Urinary bladder (tissue), 4 donors: Measurements from ENCODE around the gene MOCOS. TPM values are rescaled to one million over a fixed set of nuclear protein-coding genes. Genes with fewer than 3 reads are reported as not detected.

Experiments
- DNase-seq: peaks from one replicate; pipeline ENCODE4 v3.0.0-alpha.2; 2015; ENCODE audit errors: extremely low spot score
- H3K27ac ChIP-seq: one replicate; pipeline ENCODE4 v1.5.1; 2013; ENCODE audit warnings: low read depth, mild to moderate bottlenecking, moderate library complexity
- H3K36me3 ChIP-seq: one replicate; pipeline ENCODE4 v1.6.1; 2013; ENCODE audit warnings: mild to moderate bottlenecking, moderate library complexity; ENCODE audit not compliant: insufficient read depth
- H3K4me1 ChIP-seq: one replicate; pipeline ENCODE4 v1.6.1; 2013; ENCODE audit warnings: mild to moderate bottlenecking, moderate library complexity; ENCODE audit not compliant: insufficient read depth
- H3K4me3 ChIP-seq: one replicate; pipeline ENCODE4 v1.5.1; 2013; ENCODE audit warnings: low read depth, low read length
- WGBS: extraction: QIAGEN DNeasy Blood & Tissue Kit; methylation state at CpG from one replicate; pipeline ENCODE4 v1.1.7; 2013; 5-methylcytosine and 5-hydroxymethylcytosine counted together
- polyA plus RNA-seq: library from polyadenylated mRNA; stranded (reverse); fragments of 200-250 nt; gene quantifications from one replicate; pipeline ENCODE4 v1.2.3, GENCODE V29; 2013
- total RNA-seq: library from RNA; depleted of rRNA; stranded (reverse); fragments of >200 nt; gene quantifications from one replicate; pipeline ENCODE4 v1.2.3, GENCODE V29; 2014
- donor health status: healthy with polysubstance abuse.
- donor health status: healthy.

MOCOS gene
- total and polyA plus RNA-seq, 2 donors, result 0.95 to 2.1 TPM

DNA sequence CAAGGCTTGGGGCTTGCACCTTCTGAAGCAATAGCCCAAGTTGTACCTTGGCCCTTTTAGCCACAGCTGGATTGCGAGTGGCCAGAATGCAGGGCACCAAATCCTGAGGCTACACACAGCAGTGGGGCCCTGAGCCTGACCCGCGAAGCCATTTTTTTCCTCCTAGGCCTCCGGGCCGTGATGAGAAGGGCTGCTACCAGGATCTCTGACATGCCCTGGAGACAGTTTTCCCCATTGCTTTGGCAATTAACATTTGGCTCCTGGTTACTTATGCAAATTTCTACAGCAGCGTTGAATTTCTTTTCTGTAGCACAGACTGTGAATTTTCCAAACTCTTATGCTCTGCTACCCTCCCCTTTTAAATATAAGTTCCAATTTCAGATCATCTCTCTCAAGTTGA is 54.5 kb downstream of the MOCOS start:
- no peak for DNase-seq
- WGBS, result 95% methylated on average over 6 of the region's 6 CpGs
- no peaks in the 10 kb centered on the region for H3K36me3 ChIP-seq
- H3K27ac ChIP-seq, result no peak overlapping the region
- H3K4me3 ChIP-seq, result no peak overlapping the region
- no peaks in the 10 kb centered on the region for H3K4me1 ChIP-seq

DNA sequence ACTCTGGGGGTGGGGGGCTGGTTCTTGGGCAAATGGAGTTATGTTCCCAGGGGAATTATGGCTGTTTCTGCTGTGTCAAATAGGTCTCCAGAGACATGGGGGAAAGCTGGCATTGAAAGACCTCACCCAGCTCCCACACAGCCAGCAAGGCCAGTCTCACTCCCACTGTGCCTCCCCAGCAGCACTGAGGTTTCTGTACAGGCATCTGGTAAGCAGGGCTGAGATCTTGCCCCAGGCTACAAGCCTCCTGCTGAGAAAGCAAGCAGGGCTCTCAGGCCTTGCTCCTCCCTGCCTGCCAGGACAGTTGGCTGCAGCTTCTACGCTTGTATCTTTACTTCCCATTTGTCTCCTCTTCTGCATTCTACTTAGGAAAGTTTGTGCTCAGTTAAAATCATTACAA is 59.7 kb downstream of the MOCOS start:
- no peak for DNase-seq
- 93% methylated on average over 1 of the region's 1 CpG for WGBS
- no peak overlapping the region for H3K4me3 ChIP-seq
- H3K27ac ChIP-seq, result no peak overlapping the region
- no peaks in the 10 kb centered on the region for H3K4me1 ChIP-seq
- H3K36me3 ChIP-seq, result no peaks in the 10 kb centered on the region

DNA sequence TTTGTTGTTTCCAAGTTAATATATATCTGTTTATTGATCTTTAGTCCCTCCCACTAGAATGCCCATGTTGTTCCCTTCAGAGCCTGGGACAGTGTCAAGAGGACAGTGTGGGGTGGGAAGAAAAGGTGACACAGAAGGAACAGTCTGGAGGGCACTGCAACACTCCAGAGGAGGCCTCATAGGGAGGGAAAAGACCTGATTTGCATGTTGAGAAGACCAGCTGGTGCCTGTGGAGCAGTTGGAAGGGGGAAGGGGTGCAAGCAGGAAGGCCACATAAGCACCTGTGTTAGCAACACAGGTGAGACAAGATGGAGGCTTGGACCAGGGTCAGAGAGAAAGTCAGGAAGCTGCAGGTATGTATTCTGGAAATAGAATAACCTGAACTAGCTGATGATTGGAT is 62.1 kb downstream of the MOCOS start:
- Histone ChIP-seq H3K4me1 (no peaks in the 10 kb centered on the region), H3K4me3 (no peak overlapping the region), H3K27ac (no peak overlapping the region), H3K36me3 (no peaks in the 10 kb centered on the region)
- DNase-seq, result no peak

DNA sequence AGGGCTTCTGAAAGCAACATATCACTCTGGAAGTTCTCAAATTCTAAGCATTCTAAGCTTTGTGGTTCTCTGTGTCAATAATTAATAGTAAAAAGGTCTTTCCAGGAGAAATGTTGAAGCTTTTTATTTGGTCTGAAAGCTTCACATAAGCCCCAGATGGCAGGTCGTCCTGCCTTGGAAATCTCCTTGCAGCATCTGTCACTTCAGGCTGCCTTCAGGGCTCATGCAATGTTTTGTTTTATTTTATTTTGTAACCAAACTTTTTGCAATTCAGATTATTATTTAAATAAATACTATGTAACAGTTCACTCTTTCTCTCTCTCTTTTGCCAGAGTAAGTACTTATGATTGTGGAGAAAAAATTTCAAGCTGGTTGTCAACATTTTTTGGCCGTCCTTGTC is 63.5 kb downstream of the MOCOS start:
- WGBS, result 76% methylated on average over 2 of the region's 2 CpGs
- Histone ChIP-seq H3K4me3 (no peak overlapping the region), H3K36me3 (no peaks in the 10 kb centered on the region), H3K4me1 (no peaks in the 10 kb centered on the region), H3K27ac (no peak overlapping the region)
- DNase-seq, result no peak

DNA sequence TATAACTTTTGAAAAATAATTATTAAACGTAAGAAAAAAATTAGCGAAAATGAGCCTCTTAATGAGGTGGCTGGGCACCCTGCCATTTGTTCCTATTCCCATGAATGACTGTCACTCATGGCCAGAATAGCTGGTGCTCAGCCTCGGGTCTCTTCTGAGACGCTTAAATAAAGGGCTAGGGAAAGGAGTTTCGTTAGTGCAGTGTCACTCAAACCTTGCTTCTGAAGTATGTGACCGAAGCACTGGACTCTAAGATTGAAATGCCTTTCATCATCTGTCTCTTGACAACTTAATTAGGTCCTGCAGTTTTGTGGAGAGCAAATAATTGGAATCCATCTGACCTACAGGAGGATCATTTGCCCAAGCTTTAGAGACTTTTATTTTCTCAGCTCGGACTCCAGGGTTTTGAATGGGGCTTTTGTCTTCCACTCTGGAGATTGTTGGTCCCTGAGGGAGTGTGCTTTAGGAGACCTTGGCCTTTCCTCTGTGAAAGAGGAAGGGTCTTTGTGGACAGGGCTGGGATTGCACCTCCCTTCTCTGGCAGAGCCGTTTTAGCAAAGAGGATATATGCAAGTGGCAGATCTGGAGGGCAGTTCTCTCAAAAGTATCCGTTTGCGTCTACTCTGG is 67.9 kb downstream of the MOCOS start:
- 84% methylated on average over 10 of the region's 10 CpGs for WGBS
- H3K36me3 ChIP-seq, result no peaks in the 10 kb centered on the region
- H3K4me1 ChIP-seq, result no peaks in the 10 kb centered on the region
- H3K27ac ChIP-seq, result no peak overlapping the region
- no peak overlapping the region for H3K4me3 ChIP-seq
- DNase-seq, result no peak

DNA sequence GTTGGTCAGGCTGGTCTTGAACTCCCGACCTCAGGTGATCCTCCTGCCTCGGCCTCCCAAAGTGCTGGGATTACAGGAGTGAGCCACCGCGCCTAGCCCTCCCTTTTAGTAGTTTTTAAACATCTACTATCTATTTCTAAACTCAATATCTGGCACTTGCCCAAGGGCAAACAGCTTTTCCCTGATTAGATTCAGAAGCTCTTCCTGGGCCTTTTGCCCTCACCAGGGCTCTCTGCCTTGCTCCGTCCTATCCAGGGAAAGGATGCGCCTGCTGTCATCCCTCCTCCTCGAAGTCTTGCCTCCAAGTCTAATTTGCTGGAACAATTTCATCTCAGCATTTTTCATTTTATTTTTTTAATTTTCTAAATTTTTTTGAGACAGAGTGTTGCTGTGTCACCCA is 68.8 kb downstream of the MOCOS start:
- Histone ChIP-seq H3K4me1 (no peaks in the 10 kb centered on the region), H3K4me3 (no peak overlapping the region), H3K27ac (no peak overlapping the region), H3K36me3 (no peaks in the 10 kb centered on the region)
- WGBS, result 93% methylated on average over 7 of the region's 7 CpGs
- no peak for DNase-seq

DNA sequence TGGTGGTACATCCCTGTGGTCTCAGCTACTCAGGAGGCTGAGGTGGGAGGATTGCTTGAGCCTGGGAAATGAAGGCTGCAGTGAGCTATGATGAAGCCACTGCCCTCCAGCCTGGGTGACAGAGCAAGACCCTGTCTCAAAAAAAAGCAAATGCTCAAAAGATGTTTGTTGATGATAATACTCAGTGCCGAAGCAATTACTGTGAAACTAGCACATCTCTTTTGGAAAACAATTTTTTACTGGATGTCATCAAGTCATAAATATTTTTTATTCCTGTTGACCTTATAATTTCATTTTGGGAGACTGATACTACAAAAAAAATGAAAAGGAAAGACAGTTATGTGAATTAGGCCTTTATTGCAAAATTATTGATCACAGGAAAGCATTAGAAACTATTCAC is 75.7 kb downstream of the MOCOS start:
- H3K4me3 ChIP-seq, result no peak overlapping the region
- DNase-seq, result no peak
- no peak overlapping the region for H3K27ac ChIP-seq
- 76% methylated on average over 1 of the region's 1 CpG for WGBS
- H3K36me3 ChIP-seq, result no peaks in the 10 kb centered on the region
- no peaks in the 10 kb centered on the region for H3K4me1 ChIP-seq

DNA sequence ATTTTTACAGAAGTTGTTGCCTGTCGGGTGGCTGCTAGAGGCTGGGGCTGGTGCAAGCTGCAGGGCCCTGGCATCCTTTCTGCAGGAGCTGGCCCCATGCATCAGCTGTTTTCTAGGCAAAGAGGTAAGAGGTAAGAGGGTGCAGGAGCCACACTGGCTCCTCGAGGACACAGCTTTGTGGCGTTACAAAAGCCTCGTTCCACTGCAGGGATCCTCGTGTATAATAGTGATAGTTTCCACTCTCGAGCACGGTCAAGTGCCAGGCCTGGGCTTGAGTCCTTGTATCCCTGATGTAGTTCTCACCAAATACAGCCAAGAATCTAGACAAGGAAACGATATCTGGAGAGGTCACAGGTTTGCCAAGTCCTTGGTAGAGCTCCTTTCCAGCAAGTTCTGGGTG is 77.0 kb downstream of the MOCOS start:
- no peaks in the 10 kb centered on the region for H3K4me1 ChIP-seq
- H3K27ac ChIP-seq, result no peak overlapping the region
- no peak overlapping the region for H3K4me3 ChIP-seq
- DNase-seq, result no peak
- no peaks in the 10 kb centered on the region for H3K36me3 ChIP-seq
- WGBS, result 60% methylated on average over 8 of the region's 8 CpGs

DNA sequence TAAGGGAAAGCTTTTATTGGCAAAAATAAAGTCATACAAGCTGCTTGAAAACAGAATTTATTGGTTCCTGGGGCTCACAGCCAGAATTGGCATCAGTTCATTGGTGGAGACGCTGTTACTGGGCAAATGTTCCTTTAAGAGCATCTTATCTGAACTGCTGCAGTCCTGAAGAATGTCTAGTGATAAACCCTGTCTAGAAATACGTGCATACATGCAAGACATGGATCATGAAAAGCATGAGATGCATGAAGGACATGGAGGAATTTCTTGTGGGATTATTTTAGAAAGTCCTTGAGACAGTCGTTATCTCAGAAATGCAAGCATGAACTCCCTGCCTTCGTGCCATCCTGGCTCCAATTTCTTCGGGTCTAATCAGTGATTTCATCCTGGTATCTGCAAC is 77.7 kb downstream of the MOCOS start:
- DNase-seq, result no peak

DNA sequence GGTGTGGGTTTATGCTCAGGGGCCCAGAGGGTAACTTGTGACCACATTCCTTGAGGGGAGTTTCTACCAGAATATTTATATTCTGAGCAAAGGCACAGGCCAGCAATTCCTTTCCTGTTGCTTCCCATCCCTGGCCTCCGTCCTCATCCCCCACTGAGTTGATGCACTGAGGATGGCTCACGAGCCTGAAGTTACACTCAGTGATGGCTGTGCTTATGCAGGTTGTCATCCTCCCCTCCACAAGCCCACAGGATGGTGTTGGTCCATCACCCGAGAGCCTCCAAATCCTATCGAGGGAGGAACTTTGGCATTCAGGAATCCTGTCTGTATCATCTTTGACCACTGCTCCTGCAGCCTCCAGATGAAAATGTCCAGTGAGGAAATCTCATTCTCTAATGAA is 81.9 kb downstream of the MOCOS start:
- Histone ChIP-seq H3K27ac (no peak overlapping the region), H3K36me3 (no peaks in the 10 kb centered on the region), H3K4me1 (no peaks in the 10 kb centered on the region), H3K4me3 (no peak overlapping the region)
- WGBS, result 85% methylated on average over 4 of the region's 4 CpGs
- no peak for DNase-seq

More for the DNA sequence above, 77.7 kb downstream of the MOCOS start:
- Histone ChIP-seq H3K4me1 (no peaks in the 10 kb centered on the region), H3K36me3 (no peaks in the 10 kb centered on the region), H3K27ac (no peak overlapping the region), H3K4me3 (no peak overlapping the region)
- WGBS, result 18% methylated on average over 5 of the region's 5 CpGs

DNA sequence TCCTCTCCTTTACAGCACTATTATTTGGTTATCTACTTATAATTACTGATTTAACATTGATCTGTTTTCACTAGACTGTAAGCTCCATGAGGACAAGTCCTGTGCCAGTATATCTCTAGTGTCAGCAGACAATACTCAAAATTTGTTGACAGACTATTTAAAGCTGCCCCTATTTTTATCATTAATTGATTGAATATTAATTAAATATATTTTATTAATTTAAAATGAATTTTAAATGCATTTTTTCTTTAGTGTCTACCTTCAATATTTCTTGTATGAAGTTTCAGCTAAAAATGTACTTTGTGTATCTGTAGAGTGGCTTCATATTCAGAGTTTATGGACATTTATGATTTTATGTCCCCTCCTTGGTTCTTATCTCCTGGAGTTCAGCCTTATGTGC is 83.9 kb downstream of the MOCOS start:
- Histone ChIP-seq H3K36me3 (no peaks in the 10 kb centered on the region), H3K4me3 (no peak overlapping the region), H3K4me1 (no peaks in the 10 kb centered on the region), H3K27ac (no peak overlapping the region)
- DNase-seq, result no peak

DNA sequence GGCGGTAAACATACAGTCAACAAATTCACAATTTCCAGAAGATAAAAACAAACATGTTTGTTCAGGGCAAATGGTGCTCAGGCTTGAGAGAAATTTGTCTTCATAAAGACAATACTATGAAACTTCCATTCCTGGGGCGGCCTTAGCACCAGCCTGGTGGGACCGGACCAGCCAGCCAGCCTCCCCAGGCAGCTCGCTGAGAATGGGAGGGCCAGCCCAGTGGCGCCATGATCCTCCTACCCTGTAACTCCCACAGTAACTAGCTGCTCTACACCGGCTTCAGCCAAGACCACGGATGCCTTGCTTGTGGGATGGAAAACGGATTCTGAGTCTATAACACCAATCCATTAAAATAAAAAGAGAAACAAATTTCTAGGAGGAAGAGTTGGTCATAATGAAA is 86.0 kb downstream of the MOCOS start:
- WGBS, result 96% methylated on average over 8 of the region's 8 CpGs
- H3K36me3 ChIP-seq, result no peaks in the 10 kb centered on the region

DNA sequence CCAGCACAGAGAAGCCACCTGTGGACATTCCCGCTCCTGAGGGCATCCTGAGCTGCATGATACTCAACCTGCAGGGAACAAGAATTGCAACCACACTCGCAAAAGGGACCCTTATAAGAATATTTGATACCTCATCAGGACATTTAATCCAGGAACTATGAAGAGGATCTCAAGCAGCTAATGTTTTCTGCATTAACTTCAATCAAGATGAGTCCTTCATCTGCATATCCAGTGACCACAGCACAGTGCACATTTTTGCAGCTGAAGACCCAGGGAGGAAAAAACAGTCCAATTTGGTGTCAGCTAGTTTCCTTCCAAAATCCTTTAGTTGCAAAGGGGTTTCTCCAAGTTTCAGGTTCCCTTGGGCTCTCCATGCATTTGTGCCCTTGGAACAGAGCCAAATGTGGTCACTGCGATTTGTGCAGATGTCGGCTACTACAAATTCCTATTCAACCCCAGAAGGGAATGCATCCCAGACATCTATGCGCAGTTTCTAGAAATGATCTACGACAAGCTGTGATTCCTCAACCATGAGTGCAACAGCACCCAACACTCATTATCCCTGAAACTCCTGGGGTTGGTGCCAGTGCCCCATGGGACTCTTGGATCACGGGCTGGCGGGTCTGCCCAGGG is 86.9 kb downstream of the MOCOS start:
- WGBS, result 88% methylated on average over 8 of the region's 8 CpGs
- H3K36me3 ChIP-seq, result no peaks in the 10 kb centered on the region
- no peak overlapping the region for H3K4me3 ChIP-seq
- DNase-seq, result no peak
- H3K4me1 ChIP-seq, result no peaks in the 10 kb centered on the region
- H3K27ac ChIP-seq, result no peak overlapping the region

More for the DNA sequence above, 86.0 kb downstream of the MOCOS start:
- Histone ChIP-seq H3K27ac (no peak overlapping the region), H3K4me1 (no peaks in the 10 kb centered on the region), H3K4me3 (no peak overlapping the region)
- DNase-seq, result no peak

DNA sequence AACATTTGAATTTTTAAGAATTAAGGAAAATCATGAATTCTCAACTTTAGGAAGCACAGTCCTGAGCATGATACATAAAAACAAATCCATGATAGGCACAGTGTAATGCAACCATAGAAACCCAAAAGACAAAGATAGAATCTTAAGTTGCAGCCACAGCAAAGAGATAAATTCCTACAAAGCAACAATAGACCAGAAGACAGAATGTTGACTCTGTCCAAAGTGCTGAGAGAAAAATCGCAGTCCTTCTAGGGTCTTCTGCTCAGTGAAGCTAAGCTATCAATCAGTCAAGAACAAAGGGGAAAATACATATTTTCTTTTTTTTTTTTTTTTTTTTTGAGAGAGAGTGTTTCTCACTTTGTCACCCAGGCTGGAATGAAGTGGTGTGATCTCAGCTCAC is 88.3 kb downstream of the MOCOS start:
- WGBS, result 95% methylated on average over 1 of the region's 1 CpG
- no peak overlapping the region for H3K27ac ChIP-seq
- H3K4me1 ChIP-seq, result no peaks in the 10 kb centered on the region
- H3K4me3 ChIP-seq, result no peak overlapping the region
- H3K36me3 ChIP-seq, result no peaks in the 10 kb centered on the region
- no peak for DNase-seq

DNA sequence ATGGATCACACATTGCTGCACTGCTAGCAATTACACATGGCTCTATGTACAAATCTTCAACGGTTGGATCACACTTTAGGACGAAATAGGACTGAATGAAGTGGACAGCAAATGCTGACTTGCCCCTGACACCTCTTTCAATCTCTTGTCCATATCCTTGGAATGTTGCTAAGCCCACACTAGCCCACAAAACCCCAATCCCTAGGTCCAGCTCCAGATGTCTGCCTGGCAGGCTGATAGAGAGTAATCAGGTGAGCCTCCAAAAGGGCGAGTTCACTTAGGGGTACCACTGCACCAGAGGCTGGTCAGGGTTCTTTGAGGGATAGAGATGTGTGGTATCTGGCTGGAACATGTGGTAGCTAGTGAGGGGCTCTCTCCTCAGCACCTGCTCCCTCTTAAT is 91.7 kb downstream of the MOCOS start:
- Histone ChIP-seq H3K4me1 (no peaks in the 10 kb centered on the region), H3K4me3 (no peak overlapping the region), H3K27ac (no peak overlapping the region), H3K36me3 (no peaks in the 10 kb centered on the region)
- DNase-seq, result no peak
- WGBS, result 64% methylated on average over 3 of the region's 3 CpGs
